ENCODE measurements around the gene EXOC3L2.
"Not testable (repeated sequence)": the region's sequence is repeated elsewhere in the genome, so short reads cannot be mapped to it uniquely, and the experiment has no call there.

The EXOC3L2 gene

DNA sequence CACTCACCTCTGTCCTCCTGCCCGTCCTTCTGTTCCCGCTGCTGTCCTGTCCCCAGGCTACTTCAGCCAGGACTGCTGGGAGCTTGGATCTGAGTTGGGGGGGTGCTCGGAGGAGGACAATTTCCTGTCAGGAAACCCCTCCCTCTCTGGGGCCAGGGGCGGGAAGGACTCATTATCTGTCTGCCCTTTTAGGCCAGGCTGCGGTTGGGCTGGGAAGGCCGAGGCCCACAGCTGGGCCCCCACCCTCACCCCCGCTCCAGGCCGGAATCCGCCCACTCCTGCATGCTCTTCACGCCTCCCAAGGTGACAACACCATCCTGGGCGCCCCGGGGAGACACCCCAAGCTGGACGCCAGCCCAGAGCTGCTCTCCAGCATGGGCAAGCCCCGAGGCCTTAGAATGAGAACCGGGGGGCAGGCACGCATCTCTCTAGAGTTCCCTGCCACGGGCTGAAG lies at the start of gene EXOC3L2:
Gene EXOC3L2, minus strand, starts transcription at position 74 of the 454 bp plus-strand sequence. CDS start 6,362 bp downstream, outside the sequence.
- DNase-seq, result no peak

DNA sequence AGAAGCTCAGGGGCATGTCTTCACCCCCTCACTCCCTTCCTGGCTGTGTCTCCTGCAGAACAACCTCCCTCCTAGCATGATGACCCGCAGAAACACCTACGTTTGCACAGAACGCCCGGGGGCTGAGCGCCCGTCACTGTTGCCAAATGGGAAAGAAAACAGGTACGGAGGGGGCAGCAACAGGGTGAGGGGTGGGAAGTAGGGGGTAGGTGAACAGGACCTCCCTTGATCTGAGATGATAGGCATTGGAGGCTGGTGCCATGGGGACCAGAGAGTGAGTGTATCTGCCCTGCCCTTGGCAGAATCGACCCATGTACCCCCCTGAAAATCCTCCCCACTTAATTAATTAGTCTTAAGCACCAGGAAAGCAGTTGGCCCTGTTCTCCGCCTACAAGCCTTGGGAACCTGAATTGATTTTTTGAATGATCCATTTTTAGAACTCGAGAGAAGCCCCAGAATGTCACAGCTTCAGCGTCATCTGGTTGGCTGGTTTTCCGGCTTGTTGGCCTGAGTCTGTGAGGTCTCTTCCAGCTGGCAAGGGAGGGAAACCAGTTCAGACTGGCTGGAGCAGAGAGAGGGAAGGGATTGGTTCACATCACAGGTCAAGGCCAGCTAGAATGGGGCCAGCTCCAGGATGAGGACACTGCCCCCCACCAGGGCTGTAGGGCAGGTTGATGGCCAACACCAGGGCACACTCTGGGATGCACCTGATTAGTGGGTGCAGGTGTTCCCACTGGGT lies 49.3 kb upstream of the EXOC3L2 start:
- no peak for DNase-seq

DNA sequence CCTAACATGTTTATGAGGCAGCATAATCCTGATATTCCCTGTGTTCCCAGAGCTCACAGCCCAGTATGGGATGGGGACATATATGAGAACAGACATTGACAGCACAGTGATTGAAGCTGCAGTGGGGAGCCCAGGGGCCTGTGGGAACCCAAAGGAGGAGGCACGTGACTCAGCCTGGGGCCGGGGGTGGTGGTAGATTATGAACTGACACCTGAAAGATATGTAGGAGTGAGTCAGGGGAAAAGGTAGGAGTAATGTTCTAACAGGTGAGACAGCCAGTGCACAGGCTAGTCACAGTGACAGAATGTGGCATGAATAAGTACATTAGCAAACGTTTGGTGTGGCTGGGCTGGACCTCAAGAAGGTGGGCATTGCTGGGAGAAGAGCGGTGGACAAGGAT lies 48.5 kb upstream of the EXOC3L2 start:
- DNase-seq, result no peak

DNA sequence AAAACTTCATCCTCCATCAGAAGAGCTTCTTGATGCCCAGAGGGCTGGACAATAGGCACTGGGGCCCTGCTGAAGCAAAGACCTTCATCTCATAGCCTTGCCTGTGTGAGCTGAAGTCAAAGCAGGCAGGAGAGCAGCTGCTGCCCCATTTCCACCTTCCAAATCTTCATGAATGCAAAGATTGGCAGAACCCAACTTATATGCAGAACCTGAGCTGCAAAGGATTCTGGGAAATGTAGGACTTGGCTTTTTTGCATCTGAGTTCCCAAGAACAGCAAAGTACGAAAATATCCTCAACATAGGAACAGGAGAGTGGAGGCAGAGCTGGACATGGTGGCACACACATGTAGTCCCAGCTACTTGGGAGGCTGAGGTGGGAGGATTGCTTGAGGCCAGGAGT lies 46.6 kb upstream of the EXOC3L2 start:
- DNase-seq, result no peak

DNA sequence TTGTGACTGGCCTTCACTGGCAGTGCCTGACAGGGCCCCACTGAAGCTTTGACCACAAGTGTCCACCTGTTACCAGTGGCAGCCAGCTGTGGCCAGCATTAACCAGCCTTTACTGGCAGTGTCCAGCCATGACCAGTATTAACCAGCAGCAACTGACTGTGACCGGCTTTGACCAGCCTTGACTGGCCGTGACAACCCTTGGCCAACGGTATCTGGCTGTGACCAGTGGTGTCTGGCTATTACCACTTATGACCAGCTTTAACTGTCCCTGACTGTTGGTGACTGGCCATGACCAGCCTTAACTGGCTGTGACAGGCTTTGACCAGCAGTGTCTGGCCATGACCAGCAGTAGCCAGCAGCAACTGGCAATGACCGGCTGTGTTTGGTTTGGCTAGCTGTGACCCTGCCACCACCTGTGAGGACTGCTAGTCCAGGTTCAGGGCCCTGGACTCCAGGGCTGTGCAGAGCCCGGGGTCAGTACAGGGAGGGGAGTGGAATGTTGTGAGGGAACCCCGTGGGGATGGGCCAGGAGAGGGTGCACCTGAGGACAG lies 45.2 kb upstream of the EXOC3L2 start:
- DNase-seq, result no peak

DNA sequence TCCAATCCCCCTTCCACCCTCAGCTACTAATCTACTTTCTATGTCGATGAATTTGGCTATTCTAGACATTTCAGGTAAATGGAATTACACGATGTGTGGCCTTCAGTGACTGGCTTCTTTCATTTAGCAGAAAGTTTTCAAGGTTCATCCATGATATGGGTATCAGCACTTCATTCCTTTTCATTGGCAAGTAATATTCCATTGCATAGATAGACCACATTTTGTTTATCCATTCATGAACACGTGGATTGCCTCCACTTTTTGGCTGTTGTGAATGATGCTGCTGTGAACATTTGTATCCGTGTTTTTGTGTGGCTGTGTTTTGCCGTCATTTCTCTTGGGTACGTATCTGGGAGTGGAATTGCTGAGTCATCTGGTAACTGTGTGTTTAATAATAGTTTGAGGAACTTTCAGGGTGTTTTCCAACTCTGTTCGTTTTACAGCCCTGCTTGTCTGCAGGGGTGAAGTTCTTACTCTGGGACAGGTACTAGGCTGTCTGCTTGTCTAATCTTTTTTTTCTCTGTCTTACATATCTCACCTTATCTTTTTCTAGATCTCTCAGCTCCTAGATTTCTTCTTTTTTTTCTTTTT lies 38.3 kb upstream of the EXOC3L2 start:
- DNase-seq, result peak; percentile 21

DNA sequence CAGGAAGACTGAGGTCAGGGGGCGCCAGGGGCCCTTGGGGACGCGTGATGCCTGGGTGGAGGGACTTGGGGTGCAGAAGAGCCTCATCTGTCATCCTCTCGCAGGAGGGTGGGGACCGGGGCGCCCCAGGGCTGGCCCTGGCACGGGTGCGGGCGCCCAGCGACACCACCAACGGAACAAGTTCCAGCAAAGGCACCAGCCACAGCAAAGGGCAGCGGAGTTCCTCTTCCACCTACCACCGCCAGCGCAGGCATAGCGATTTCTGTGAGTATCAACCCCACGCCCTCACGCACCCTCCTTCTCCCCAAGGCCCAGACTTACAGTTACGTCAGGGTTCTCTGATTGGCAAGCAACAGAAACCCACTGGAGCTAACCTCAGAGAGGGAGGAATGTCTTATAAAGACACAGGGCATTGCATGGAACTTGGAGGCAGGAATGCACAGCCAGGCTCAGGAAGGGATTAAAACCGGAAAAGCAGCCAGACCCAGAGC lies 35.3 kb upstream of the EXOC3L2 start:
- no peak for DNase-seq

DNA sequence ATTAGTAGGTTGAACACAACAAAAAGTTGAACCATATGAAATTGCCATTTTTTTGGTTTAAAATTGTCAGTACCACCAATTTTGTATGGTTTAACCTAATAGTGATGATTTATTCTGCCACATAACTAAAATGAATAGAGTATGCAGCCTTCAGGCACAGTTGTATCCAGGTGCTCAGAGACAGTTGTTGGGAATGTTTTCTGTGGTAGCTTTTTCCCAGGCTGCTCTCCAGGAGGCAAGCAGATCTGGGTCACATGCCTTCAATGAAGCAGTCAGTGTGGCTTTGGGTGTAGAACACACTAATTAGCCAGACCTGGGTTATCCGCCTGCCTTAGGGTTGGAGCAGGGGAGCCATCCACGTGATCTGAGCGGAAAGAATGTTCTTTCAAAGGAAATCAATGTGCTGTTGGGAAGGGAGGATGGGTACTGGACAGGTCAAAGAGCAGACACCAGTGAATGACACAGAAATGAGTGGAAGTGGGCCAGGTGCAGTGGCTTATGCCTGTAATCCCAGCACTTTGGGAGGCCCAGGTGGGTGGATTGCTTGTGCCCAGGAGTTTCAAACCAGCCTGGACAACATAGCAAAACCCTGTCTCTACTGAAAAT lies 34.5 kb upstream of the EXOC3L2 start:
- no peak for DNase-seq

DNA sequence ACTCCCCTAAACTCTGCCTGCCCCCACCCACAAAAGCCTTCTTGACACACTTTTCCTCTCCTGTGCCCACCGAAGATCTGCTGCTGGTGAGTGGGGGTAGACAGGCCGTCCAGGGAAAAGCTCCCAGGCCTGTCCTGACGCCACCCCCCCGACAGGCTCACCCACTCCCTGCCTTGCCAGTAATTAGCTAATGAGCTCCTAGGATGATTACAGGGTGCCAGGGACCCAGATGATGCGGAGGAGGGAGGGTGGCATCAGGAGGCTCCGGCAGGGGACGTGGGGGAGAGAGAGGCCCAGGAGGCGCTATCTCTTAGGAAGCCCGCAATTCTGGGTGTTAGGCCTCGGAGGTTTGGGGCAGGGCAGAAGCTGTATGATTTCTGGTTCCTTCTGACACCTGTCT lies 32.9 kb upstream of the EXOC3L2 start:
- DNase-seq, result no peak

DNA sequence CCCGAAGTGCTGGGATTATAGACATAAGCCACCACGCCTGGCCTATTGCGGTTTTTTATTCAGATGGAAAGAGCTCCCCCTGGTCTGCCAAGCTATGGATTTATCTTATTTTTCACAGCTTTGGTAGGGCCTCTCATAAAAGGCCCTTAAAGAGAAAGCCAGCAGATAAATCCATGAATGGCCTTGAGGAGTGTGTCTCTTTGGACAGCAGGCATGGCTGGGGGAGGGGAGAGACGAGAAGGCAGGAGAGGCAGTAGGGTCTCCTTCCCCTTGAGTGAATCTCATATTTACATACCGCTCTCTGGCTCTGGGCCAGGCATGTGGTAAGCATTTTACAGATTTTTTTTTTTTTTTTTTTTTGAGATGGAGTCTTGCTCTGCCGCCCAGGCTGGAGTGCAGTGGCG lies 31.1 kb upstream of the EXOC3L2 start:
- DNase-seq, result no peak

DNA sequence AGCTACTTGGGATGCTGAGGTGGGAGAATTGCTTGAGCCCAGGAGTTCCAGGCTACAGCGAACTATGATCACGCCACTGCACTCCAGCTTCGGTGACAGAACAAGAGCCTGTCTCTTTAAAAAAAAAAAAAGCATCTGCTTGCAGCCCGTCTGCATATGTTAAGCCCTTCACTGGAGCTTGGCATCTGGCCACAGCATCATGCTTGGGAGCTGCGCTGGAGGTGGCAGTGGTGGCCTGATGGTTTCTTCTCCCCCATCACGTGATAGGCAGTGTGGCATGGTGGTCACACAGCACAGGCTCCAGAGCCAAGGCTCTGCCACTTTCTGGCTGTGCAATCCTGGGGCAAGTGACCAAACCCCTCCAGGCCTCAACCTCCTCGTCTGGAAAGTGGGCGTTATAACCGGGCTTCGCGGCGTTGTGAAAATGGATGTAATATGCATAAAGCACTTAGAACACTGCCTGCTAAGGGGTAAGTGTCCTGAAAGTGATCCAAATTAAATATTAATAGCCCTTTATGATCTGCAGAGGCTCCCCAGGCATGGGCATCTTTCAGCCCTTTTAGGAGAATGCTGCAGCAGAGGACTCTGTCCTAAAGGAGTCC lies 30.3 kb upstream of the EXOC3L2 start:
- no peak for DNase-seq

DNA sequence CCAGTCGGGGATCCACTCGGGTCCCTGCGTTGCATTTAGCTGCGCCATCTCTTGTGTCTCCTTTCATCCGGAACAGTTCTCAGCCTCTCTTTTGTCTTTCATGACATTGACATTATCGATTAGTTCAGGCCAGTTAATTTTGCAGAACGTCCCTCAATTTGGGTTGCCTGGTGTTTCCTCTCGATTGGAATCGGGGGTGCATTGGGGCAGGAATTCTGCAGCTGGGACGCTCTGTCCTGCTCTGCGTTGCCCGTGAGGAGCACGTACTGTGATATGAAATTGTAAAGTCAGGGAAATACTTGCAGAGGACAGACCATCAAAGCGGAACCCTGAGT lies 28.3 kb upstream of the EXOC3L2 start:
- no peak for DNase-seq

DNA sequence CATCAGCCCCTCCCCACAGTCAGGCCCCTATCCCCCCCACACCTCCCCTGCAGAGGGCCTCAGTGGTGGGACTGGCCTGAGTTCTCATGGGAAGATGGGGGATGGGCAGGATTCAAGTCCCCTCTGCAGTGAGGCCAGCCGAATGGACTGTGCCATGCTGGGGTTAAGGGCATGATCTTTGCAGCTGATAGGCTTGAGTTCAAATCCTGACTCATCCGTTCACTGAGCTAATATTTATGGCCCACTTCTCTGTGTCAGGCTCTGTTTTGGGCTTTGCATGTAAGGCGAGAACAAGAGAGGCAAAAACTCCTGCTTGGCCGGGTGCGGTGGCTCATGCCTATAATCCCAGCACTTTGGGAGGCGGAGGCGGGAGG lies 26.5 kb upstream of the EXOC3L2 start:
- DNase-seq, result no peak

DNA sequence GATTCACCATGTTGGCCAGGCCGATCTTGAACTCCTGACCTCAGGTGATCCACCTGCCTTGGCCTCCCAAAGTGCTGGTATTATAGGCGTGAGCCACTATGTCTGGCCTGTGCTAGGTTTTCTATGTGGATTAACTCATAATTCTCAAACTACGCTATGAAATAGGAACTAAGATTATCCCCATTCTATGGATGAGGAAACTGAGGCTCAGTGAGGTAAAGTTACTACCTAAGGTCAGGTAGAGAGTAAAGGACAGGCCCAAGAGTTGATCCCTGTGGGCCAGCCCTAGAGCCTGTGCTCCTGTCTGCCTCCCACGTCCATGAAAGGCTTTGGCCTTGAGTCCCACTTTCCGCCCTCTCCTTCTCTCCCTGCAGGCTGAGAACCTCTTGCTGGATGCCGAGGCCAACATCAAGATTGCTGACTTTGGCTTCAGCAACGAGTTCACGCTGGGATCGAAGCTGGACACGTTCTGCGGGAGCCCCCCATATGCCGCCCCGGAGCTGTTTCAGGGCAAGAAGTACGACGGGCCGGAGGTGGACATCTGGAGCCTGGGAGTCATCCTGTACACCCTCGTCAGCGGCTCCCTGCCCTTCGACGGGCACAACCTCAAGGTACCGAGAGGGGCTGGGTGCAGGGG lies 26.0 kb upstream of the EXOC3L2 start:
- DNase-seq, result no peak

DNA sequence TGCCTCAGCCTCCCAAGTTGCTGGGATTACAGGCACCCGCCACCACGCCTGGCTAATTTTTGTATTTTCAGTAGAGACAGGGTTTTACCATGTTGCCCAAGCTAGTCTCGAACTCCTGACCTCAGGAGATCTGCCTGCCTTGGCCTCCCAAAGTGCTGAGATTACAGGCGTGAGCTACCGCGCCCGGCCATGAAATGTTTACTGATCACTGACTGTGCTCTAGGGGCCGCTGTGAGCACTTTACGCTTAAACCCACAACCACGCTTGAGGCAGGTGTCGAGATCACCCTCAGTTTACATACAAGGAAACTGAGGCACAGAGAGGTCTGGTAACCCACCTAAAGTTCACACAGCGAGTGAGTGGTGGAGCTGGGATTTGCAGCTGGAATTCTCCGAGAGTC lies 24.7 kb upstream of the EXOC3L2 start:
- not testable (repeated sequence) for DNase-seq

DNA sequence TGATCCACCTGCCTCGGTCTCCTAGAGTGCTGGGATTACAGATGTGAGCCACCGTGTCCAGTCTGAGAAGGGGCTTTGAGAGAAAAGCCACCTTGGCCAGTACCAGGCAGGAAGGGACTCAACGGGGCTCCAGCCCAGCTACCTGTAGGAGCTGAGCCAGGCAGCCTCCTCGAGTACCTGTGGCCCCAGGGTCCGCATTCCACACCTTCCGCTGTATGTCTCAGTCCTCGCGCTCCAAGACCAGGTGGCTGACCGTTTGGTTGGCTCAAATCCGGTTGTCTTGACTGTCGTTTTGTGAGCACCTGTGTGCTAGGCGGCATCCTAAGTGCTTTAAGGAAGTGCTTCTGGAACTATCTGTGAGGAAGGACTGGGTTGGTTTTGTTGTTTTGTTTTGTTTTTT lies 22.1 kb upstream of the EXOC3L2 start:
- DNase-seq, result no peak

DNA sequence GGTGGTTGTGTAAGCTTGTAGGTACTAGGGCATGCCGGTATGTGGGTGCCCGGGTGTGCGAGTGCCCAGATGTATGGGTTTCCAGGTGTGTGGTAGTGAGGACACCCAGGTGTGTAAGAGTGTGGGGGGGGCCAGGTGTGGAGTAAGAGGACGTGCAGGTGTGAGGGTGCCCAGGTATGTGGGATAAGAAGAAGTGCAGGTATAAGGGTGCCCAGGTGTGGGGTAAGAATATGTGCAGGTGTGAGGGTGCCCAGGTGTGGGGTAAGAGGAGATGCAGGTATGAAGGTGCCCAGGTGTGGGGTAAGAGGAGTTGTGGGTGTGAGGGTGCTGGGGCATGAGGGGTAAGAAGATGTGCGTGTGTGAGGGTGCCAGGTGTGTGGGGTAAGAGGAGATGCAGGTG lies 20.2 kb upstream of the EXOC3L2 start:
- no peak for DNase-seq

DNA sequence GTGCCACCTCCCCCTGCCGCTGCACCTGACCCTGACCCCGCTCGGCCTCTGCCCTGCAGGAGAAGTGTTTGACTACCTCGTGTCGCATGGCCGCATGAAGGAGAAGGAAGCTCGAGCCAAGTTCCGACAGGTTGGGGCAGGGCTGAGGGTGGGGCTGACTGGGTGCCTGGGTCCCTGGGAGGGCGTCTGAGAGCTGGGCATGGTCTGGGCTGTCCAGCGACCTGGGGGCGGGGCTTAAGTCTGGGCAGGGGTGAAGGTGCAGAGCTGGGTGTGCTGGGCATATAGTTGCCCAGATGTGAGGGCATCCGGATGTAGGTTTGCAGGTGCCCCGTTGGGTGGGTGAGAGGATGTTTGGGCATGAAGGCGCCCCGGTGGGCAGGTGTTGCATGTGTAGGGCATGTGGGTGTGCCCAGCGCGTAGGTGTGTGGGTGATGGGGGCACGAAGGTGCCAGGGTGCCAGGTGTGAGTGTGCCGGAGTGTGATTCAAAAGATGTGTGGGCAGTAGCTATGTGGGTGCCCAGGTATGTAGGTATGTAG lies 19.6 kb upstream of the EXOC3L2 start:
- no peak for DNase-seq

DNA sequence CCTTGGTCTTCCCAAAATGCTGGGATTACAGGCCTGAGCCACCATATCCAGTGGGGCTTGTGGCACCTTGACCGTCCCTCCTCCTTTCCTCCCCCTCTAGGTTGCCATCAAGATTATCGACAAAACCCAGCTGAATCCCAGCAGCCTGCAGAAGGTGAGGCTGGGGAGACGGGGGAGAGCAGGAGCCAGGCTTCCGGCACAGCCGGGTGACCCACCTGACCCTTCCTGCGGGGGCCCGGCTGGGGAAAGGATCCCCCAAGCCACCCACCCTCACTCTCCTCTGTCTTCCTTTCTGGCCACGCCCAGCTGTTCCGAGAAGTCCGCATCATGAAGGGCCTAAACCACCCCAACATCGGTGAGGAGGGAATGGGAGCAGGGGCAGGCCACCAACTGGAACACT lies 17.8 kb upstream of the EXOC3L2 start:
- no peak for DNase-seq

DNA sequence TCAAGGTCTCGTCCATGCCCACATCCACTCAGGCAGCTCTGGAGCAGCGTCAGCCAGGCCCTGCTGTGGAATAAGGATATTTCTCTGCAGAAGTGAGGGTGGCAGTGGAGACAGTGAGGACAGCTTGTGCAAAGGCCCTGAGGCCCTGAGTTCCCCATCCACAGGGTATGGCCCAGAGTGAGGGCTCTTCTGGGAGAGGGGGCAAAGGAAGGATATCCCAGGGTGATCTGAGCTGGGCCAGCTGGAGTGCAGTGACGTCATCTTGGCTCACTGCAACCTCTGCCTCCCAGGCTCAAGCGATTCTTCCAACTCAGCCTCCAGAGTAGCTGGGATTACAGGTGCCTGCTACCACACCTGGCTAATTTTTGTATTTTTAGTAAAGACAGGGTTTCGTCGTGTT lies 17.4 kb upstream of the EXOC3L2 start:
- DNase-seq, result no peak

DNA sequence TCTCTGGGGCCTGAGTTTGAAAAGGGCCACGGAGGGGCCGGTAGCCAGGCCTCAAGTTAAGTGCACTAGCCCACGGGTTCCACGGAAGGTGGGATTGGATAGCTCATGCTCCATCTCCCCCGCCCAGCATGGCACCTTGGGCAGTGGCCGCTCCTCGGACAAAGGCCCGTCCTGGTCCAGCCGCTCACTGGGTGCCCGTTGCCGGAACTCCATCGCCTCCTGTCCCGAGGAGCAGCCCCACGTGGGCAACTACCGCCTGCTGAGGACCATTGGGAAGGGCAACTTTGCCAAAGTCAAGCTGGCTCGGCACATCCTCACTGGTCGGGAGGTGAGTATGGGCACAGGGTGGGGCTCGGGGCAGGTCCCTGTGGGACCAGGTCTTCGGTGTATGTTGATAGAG lies 13.7 kb upstream of the EXOC3L2 start:
- DNase-seq, result no peak

DNA sequence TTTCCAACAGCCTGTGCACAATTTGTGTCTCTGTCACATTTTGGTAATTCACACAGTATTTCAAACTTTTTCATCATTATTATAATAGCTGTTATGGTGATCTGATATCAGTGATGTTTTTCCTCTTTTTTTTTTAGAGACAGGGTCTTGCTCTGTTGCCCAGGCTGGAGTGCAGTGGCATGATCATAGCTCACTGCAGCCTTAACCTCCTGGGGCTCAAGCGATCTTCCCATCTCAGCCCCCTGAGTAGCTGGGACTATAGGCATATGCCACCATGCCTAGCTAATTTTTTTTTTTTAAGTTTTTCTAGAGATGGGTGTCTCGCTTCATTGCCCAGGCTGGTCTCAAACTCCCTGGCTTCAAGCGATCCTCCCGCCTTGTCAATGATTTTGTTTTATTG lies 11.6 kb upstream of the EXOC3L2 start:
- DNase-seq, result no peak

DNA sequence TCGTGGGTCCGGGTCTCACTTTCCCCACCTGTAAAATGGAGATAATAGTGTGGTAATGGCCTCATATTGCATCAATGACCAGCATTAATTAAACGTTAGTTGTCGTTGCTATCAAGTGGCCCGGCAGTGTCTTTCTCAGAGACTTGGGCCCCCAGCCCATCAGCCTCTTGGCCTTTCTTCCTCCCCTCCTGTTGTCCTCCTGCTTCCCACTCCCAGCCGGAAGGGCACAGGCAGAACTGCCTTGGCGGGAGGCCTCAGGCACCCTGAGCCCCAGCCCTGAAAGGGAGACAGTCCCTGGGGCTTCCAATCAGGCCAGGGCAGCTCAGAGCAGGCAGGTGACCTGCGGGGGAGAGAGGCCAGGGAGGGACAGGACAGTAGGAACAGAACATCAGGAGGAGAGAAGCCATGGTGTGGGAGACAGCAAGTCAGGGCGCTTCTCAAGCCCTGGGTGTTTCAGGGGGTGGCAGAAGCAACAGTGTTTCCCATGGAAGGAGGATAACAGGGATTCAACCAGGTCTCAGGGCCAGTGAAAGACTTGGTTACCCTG lies 10.5 kb upstream of the EXOC3L2 start:
- no peak for DNase-seq
